Upper lobe of right lung (tissue), 1 donor: ENCODE data around the gene NFIX. TPM values are rescaled to one million over a fixed set of nuclear protein-coding genes. Genes with fewer than 3 reads are reported as not detected.

Experiments used
- ATAC-seq: fragments of 200-7000 bp; cut with Tn5 transposase; one replicate; pipeline ENCODE4 v1.9.1; 2020; ENCODE audit warnings: mild to moderate bottlenecking, moderate library complexity
- DNase-seq: peaks from one replicate; pipeline ENCODE4 v3.0.0-alpha.2; 2020
- H3K27ac ChIP-seq: fragments of 200-600 bp; one replicate; pipeline ENCODE4 v1.8.0; 2022
- H3K27me3 ChIP-seq: fragments of 200-600 bp; one replicate; pipeline ENCODE4 v1.8.0; 2022; ENCODE audit warnings: mild to moderate bottlenecking
- H3K36me3 ChIP-seq: fragments of 200-600 bp; one replicate; pipeline ENCODE4 v1.8.0; 2022
- H3K4me1 ChIP-seq: fragments of 200-600 bp; one replicate; pipeline ENCODE4 v1.8.0; 2022
- H3K4me3 ChIP-seq: fragments of 200-600 bp; one replicate; pipeline ENCODE4 v1.8.0; 2022; ENCODE audit warnings: mild to moderate bottlenecking
- H3K9me3 ChIP-seq: fragments of 200-600 bp; one replicate; pipeline ENCODE4 v1.8.0; 2022
- CTCF ChIP-seq: fragments of 200-600 bp; IDR thresholded peaks from one replicate; pipeline ENCODE4 v1.8.0; 2022; ENCODE audit warnings: antibody characterized with exemption
- intact Hi-C: fragments of 100-400 bp; cut with DNase I; formaldehyde crosslinking; loops from one replicate; pipeline ENCODE4 v1.11.0; 2022
- total RNA-seq: library from RNA; stranded (reverse); fragmentation: NEBNext Ultra II Directional; extraction: Animal tissue kit (Norgen Biotek cat#: 25700); gene quantifications from one replicate; pipeline ENCODE4 v1.2.1, GENCODE V29; 2021
- donor health status: DM: no; HTN: yes; CAD: no; lungs with severe emphysema.

The NFIX gene
- total RNA-seq, 1 donor from 2014 or later: 168 TPM

- peak overlapping the region; percentile 6 for H3K4me3 ChIP-seq
- H3K27ac ChIP-seq: peak overlapping the region; percentile 49
- TF ChIP-seq CTCF: peak; percentile 42
- ATAC-seq (peak; percentile 39), DNase-seq (no peak)
- H3K4me1 ChIP-seq: peaks cover 83% of the 10 kb centered on the region
- H3K36me3 ChIP-seq: peaks cover 7% of the 10 kb centered on the region
- no peaks in the 10 kb centered on the region for H3K9me3 ChIP-seq
- intact Hi-C loops: loop anchor here (10.0 kb wide), 1 partner anchor 65 kb away; no protein-coding TSS in a partner anchor
- H3K27me3 ChIP-seq: no peaks in the 10 kb centered on the region
Observed at GRCh38 chr19:13029893-13030292, 34.6 kb downstream of the NFIX start.

DNA sequence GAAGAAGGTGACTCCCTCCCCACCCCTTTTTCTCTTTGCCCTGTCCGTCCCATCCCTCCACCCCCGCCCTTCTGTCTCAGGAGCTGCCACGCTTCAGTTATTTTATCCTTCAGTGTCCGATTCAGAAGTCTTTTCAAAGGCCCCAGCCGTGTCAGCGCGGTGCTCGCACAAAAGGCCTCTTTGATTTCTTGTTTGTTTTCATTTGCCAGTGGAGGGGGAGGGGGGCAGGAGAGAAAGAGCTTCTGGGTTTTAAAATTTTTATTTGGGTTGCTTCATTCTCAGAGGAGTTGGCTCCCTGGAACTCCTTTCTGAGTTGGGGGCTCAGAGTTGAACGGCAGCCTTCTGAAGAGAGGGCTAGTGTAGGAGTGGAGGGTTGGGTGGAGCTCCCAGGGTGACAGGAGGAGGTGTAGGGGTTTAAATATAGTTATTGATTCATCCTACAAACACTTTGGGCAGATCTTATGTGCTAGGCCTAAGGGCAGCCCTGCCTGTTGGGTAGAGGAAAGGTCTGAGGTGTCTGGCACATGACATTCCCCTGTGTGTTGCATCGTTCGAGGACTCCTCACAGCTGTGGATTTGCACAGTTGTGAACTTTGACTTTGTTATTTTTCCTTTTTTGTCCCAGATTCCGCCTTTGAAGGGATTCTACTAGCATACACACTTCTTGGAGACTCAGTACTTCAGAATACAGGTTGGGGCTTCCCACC, 36.8 kb downstream of the NFIX start:
- intact Hi-C loops: no loop called here
- H3K4me1 ChIP-seq: peaks cover 97% of the 10 kb centered on the region
- H3K27ac ChIP-seq: peak overlapping the region; percentile 51
- H3K4me3 ChIP-seq: no peak overlapping the region
- H3K27me3 ChIP-seq: no peaks in the 10 kb centered on the region
- peaks cover 7% of the 10 kb centered on the region for H3K36me3 ChIP-seq
- ATAC-seq (no peak), DNase-seq (no peak)
- H3K9me3 ChIP-seq: no peaks in the 10 kb centered on the region
- no peak for TF ChIP-seq CTCF

DNA sequence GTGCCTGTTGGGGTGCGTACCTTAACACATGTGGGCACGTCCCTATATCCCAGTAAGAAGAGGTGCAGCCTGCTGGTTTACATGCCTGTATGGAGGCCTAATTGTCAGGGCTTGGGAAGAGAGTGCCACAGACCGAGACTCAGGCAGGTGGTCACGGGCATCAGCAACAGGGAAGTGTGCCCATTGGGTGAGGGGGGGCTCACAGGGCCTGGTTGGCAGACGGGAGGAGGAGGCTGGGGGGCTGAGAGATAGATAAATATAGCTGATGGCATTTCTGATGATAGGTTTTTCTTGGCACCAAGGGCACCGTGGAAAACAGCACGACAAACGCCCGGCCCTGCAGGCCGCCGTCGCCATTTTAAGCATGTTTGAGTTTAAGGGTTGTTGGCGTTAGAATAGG, 37.6 kb downstream of the NFIX start:
- no peaks in the 10 kb centered on the region for H3K9me3 ChIP-seq
- TF ChIP-seq CTCF: no peak
- intact Hi-C loops: no loop called here
- peaks cover 7% of the 10 kb centered on the region for H3K36me3 ChIP-seq
- no peaks in the 10 kb centered on the region for H3K27me3 ChIP-seq
- no peak for ATAC-seq
- peak overlapping the region; percentile 58 for H3K27ac ChIP-seq
- H3K4me3 ChIP-seq: no peak overlapping the region
- H3K4me1 ChIP-seq: peaks cover 96% of the 10 kb centered on the region
- no peak for DNase-seq

DNA sequence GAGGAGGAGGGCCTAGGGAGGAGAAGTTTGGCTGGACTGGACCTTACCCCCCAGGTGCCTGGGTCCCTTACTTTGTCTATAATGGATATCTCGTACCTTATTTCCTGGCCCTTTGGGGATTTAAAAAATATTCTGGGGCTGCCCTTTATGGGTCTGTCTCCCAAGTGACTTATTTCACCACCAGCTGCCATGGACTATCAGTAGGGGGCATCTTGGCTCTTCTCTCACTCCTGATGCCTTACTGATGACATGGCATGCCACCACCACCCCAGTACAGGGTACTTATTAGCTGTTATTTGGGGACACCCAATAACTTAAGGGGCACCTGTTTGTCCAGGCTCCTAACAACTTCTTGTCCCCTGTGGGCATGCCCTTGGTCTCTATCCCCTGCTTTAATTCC, 38.0 kb downstream of the NFIX start:
- ATAC-seq: no peak
- intact Hi-C loops: no loop called here
- no peak for DNase-seq
- Histone ChIP-seq H3K4me1 (peaks cover 96% of the 10 kb centered on the region), H3K4me3 (no peak overlapping the region), H3K27me3 (no peaks in the 10 kb centered on the region), H3K9me3 (no peaks in the 10 kb centered on the region), H3K27ac (peak overlapping the region; percentile 58), H3K36me3 (peaks cover 7% of the 10 kb centered on the region)
- TF ChIP-seq CTCF: peak; percentile 21

GRCh38 chr19:13033819-13034611, 38.7 kb downstream of the NFIX start:
- peaks cover 4% of the 10 kb centered on the region for H3K36me3 ChIP-seq
- DNase-seq (peak; percentile 87), ATAC-seq (peak; percentile 78)
- H3K27me3 ChIP-seq: no peaks in the 10 kb centered on the region
- H3K27ac ChIP-seq: peak overlapping the region; percentile 58
- H3K9me3 ChIP-seq: no peaks in the 10 kb centered on the region
- intact Hi-C loops: no loop called here
- no peak overlapping the region for H3K4me3 ChIP-seq
- peaks cover 96% of the 10 kb centered on the region for H3K4me1 ChIP-seq
- peak; percentile 71 for TF ChIP-seq CTCF
